GM12872 (cell line): ENCODE results near the gene HDLBP.

Source experiments
- CTCF ChIP-seq: IDR thresholded peaks from 3 replicates; pipeline ENCODE4 v1.5.1; 2011; ENCODE audit warnings: low read depth, mild to moderate bottlenecking, low read length, moderate library complexity; ENCODE audit not compliant: insufficient read depth

The HDLBP gene

GRCh38 chr2:241224018-241224850 is 91.2 kb downstream of the HDLBP start:
- TF ChIP-seq CTCF = no peak

GRCh38 chr2:241223211-241224017 is 92.1 kb downstream of the HDLBP start:
- TF ChIP-seq CTCF = no peak

- no peak for TF ChIP-seq CTCF
Observed at GRCh38 chr2:241219856-241220356, 95.6 kb downstream of the HDLBP start.

- TF ChIP-seq CTCF = no peak
Observed at GRCh38 chr2:241219030-241219382, 96.5 kb downstream of the HDLBP start.

- peak; percentile 31; the same call in 1 of the 3 replicates for TF ChIP-seq CTCF
Observed at GRCh38 chr2:241218131-241219029, 97.1 kb downstream of the HDLBP start.

- no peak for TF ChIP-seq CTCF
Observed at GRCh38 chr2:241217320-241218031, 98.0 kb downstream of the HDLBP start.
